HG03025 (cell line): Measurements from ENCODE around the gene NTRK2.
A peak's percentile ranks its signal among the peaks of the same experiment; 100 is the strongest.

Experiments
- ATAC-seq: cut with Tn5 transposase; IDR thresholded peaks from one replicate; pipeline ENCODE4 v1.9.1; 2021; ENCODE audit warnings: mild to moderate bottlenecking, moderate library complexity; ENCODE audit not compliant: unreplicated experiment, low FRiP score

The NTRK2 gene

GRCh38 chr9:84679571-84679970 lies 10.0 kb downstream of the NTRK2 start:
- ATAC-seq = no peak

DNA sequence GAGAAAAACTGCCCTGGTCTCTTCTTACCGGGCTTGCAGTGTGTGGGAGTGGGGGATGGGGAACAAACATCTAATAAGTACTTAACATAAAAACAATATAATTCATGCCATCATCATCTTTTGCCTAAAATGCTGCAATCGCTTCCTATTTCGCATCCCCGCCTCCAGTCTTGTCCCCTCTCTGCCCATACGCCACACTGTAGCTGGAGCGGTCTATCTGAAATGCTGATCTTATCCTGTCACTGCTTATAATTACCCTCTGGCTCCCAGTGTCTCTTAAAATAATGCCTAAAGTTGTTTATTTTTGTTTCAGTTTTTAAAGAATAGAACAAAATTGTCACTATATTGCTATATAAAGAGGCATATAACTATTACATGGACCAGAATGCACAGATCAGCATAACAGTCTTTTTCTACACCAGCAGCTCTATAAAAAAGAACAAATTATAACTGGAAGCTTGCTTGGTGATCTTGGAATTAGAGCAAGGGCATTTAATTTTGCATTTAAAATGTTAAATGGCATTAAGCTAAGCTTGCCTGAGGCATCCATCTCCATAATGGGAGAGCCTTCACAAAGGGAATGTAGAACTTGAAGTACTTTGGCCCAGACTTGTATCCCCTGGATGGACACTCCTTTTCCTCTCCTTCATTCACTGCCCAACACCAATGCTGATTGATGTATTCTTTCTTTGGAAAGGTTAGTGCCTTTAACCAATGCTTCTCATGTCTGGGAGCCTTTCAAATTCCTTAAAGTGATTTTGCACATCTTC lies 12.2 kb downstream of the NTRK2 start:
- ATAC-seq = no peak

DNA sequence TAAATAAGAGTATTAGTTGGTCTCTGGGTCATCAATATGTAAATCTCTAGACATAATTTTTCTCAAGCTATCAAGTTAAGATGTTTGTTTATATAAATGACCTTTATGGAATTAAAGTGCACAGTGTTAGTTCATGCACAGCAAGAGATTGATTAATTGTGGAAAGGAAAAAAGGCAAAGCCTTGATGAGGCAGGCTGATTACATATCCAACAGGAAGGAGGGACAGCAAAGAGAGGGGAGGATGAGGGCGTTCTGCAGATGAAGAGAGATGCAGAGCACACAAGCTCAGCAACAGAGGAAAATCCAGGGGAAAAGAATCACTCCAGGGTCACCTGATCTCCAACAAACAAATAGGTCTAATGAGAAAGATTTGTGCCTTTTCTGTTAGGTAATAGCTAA lies 16.5 kb downstream of the NTRK2 start:
- no peak for ATAC-seq

DNA sequence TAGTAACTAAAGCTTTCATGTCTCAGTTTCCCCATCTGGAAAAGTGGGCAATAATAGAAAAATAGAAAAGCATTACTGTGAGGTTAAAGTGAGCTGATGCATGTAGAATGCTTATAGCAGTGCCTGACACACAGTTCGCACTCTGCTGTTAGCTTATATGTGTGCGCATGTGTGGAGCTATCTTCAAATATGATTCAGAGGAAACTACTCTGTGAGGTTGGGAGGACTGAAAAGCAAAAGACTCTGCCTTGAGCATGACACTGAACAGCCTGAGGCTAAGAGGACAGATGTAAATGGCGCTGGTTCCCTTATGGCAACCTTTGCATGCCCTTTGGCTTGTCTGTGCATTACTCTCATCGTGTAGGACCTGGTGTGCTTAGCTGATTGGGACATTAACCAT lies 19.4 kb downstream of the NTRK2 start:
- no peak for ATAC-seq

GRCh38 chr9:84691634-84692033 lies 22.1 kb downstream of the NTRK2 start:
- no peak for ATAC-seq

- ATAC-seq = peak; percentile 69
Measured at GRCh38 chr9:84694248-84694647, 24.7 kb downstream of the NTRK2 start.

GRCh38 chr9:84697042-84697441 lies 27.5 kb downstream of the NTRK2 start:
- no peak for ATAC-seq

GRCh38 chr9:84697509-84698114 lies 28.1 kb downstream of the NTRK2 start:
- no peak for ATAC-seq

- ATAC-seq = no peak
Measured at GRCh38 chr9:84698323-84698722, 28.8 kb downstream of the NTRK2 start.

DNA sequence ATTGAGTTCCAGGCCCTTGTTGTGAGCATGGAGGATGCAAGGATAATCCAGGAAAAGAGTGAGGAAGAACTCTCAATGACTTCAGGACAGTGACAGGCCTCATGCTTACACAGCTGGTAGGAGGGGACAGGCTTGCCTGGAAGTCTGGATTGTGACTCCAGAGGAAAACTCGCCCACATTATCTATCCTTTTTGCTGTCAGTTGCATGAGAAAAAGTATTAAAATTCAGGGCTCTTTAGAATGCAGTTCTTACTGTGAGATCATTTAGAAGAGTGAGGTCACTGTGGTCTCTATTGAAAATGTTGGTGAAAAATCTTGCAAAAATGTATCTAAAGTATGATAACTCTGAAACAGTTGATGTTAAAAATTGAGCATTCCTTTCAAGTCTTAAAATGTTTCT lies 30.5 kb downstream of the NTRK2 start:
- ATAC-seq = no peak

DNA sequence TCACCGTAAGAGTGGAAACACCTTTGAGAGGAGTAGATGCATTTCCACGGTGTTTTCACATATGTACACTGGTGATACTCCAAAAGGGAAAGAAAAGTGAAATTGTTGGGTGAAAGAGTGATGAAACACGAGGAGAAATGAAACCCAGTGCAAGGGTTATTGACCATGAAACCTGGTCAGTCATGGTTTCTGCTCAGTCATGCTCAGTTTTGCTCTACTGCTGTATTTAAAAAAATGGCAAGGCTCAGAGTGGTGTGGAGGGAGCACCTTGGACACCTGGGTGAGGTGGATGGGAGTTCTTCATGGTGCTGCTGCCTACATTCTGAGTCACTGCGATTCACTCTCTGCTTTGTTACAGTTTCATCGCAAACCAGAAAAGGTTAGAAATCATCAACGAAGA lies 32.3 kb downstream of the NTRK2 start:
- ATAC-seq = peak; percentile 86

DNA sequence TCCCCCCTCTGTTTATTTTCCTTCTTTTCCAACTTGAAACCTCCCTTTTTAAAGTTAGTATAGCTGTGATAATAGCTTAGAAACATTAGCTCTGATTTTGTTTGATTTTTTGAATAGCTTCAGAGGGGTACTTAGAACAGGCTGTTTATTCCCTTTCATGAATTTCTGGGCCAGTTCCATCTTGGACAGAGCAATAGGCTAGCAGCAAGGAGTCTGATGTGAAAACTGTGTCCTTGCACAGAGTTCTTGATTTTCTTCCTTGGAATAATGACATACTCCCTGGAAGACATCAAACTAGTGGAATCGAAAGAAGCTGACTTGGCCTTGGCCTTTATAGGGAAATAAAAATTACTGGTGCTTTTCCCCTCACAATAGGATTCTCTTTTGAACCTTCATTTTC lies 32.9 kb downstream of the NTRK2 start:
- no peak for ATAC-seq

DNA sequence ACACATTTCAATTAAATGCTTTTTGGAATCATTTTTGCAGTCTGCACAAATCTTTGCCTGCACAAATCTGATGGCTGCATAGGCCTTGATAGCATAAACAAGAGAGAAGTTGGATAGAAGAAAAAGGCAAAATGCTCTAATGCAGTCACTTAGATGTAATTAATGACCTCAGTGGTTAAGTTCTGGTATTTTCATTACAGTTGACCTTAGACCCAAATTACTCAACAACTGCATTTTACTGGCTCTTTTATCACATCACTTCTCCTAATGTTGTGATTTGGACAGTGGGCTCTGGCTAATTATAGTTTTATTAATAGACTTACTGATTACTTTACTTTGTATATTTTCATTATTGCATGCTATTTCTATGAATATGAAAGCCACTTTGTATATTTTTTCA lies 34.3 kb downstream of the NTRK2 start:
- no peak for ATAC-seq

GRCh38 chr9:84705128-84705527 lies 35.6 kb downstream of the NTRK2 start:
- no peak for ATAC-seq

DNA sequence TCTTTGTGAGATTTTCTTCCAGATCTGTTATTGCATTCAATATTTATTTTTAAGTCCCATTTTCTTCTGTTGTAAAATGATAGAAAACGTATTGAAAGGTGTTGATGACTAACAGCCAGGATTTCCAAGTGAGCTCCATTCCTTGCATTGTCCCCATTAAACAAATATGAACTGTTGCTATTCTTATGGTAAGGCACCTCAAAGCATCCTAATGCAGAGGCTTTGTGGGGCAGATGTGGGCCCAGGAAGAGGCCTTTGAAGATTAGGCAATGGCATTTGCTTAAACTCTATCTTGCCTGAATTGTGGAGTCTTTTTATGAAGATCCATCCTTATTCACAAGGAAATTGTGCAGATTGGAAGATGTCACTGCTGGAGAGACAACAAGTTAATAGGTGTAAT lies 38.9 kb downstream of the NTRK2 start:
- ATAC-seq = no peak

- ATAC-seq = no peak
Measured at GRCh38 chr9:84709056-84709455, 39.5 kb downstream of the NTRK2 start.

DNA sequence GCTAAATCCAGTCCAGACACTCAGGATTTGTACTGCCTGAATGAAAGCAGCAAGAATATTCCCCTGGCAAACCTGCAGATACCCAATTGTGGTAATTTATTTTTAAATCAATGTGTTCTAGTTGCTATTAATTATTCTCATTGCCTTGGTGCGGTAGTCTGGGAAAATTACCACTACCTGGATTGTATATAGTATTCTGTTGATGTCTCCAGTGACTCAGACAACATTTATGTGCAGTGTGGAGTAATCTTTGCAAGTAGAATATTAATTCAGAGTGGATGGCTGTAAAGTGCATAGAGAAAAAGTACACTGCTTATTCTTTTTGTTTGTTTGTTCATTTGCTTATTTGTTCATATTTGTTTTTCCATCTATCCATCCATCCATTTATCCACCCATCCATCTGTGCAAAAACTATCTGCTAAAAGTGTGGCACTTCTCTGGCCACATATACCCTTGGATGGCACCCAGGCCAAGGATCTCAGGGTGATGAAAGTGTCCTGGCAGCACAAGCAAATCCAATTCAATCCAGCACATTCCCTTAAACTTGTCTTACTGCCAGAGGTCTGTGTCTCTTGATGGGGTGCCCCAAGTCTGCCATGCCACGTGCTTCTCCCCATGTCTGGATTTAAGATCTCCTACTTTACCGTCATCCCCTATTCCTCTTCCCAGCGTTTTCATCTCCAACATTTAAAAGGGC lies 41.3 kb downstream of the NTRK2 start:
- no peak for ATAC-seq

GRCh38 chr9:84711398-84711777 lies 41.9 kb downstream of the NTRK2 start:
- no peak for ATAC-seq

DNA sequence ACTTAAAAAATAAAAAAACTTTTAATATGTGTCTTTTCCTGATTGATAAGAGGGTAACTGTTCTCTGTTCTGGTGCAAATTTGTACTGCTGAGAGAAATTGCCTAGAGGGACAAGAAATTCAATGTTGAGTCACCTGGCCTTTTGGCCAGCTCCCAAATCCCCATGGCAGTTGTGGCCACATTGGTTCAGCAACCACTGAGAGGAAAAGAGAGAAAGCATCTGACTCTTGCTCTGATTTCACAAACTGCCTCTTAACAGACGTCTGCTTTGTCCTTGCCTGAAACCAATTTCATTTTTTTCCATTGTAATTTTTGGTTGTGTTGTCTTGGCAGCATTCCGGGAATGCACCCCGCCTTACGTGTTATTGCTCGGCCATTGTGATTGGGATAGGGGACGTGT lies 42.4 kb downstream of the NTRK2 start:
- no peak for ATAC-seq

DNA sequence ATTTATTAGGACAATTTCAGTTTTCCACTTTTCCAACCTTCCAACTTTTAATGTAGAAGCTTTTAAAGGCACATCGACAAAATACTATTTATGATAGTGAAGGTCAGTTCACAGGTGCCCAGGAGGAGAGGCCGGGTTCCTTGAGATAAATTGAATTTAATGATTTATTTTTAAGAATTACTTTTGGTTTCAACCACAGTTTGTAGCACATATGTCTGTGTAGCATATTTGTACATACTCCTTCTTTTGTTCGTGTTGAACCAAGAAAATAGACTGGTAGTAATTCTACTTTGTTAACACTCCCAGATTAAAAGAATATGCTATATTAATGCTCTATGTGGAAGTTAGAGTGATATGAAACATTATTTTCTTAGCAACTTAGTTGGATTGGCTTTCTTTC lies 46.7 kb downstream of the NTRK2 start:
- no peak for ATAC-seq

- ATAC-seq = no peak
Measured at GRCh38 chr9:84718476-84718875, 48.9 kb downstream of the NTRK2 start.
